ENCODE results near the gene TCEANC2. TPM values are rescaled to one million over a fixed set of nuclear protein-coding genes. Genes with fewer than 3 reads are reported as not detected.

TCEANC2 gene
- total RNA-seq, 1 experiment from 2014 or later: 5.7 TPM

DNA sequence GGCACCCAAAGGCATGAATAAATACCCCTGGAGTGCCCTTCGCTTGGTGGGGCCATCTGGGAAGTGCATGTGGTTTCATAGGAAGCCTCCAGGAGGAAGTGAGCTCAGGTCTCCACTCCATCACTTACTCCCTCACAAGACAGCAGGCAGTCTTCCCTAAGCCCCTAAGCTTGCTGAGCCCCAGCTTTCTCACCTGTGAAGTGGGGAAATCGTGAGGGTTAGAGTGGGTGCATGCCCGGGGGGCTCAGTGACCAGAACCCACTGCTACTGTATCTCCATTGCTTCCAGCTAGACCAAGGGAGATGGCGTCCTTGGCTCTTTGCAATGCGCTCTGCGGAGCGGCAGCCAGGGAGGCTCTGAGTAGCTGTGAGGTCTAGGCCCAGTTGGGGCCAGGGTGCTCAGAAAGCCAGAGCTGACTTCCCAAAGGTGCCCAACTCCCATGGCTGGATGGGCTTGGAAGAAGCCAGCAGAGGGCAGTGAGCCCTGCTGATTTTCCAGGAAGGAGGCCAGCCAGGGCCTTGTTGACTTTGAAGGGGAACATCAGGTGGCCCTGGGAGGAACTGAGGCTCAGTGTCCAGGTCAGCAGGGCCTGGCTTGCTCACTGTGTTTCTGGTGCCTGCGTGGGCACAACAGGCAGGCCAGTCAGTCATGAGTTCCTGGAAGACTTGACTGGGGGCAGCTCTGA, 72.1 kb downstream of the TCEANC2 start:
- in situ Hi-C loops (cut with HindIII; ENCODE audit: low sequenced_read_pairs): no loop called here
- DNase-seq (ENCODE audit: low spot score): peak; percentile 32

DNA sequence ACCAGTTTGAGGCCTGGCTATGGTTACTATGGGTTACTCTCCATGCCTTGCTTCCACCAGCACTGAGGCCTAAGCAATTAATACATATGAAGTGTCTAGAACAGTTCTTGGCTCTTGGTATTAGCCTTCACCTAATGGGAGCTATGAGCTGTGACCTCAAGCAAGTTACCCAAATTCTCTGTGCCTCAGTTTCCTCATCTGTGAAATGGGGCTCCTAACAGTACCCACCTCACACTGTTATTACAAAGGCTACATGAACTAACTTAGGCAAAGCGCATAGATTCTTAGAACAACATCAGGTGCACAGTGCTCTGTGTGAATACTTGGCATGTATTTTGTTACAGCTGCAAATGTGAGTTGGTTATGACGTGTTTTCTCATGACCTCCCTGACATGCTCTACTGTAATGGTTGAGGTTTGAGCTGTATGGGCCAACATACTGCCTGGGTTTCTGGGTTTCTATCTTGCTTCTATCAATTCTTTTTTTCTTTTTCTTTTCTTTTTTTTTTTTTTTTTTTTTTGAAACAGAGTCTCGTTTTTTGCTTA, 72.9 kb downstream of the TCEANC2 start:
- in situ Hi-C loops (cut with HindIII; ENCODE audit: low sequenced_read_pairs): no loop called here
- DNase-seq (ENCODE audit: low spot score): no peak

DNA sequence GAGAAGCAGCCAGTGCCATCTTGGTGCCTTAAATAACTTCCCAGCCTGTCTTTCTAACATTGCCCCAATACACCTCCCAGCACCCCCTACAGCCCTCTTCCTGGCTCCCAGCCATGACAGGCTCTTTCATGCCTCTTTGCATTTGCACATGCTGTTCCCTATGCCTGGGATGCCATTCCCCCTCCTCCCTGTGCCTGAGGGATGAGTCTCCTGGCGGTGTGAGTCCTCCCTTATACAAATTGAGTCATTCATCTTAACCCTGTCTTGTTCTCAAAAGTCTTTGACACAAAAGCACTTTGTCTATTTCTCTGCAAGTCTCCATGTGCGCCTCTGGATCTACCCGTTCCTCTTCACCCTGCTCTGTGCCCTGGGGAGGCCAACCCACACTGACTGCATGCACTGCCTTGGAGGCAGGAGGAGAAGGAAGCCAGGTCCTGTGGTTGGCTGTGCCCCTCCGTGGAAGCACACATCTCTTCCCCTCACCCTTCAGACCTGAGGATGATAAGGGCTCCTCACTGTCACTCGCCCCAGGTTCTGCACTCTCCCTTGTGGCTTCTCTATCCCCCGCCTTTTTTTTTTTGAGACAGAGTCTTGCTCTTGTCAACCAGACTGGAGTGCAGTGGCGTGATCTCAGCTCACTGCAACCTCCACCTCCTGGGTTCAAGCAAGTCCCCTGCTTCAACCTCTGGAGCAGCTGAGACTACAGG, 74.3 kb downstream of the TCEANC2 start:
- in situ Hi-C loops (cut with HindIII; ENCODE audit: low sequenced_read_pairs): no loop called here
- no peak for DNase-seq (ENCODE audit: low spot score)

DNA sequence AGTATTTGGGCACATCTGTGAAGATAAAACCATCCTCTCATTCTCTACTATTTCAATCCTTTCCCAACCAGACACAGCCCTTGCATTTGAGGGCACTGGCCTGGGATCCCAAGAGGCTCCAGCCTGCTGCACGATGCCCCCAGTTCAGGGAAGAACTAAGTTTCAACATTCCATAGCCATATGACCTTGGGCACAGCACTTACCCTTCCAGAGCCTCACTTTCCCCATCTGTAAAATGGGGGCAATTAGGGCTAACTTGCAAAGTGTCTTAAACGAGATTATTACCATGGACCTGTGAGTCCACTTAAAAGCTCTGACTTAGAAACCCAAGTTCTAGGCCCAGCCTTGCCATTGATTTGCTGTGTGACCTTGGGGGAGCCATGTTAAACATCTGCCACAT, 76.5 kb downstream of the TCEANC2 start:
- in situ Hi-C loops (cut with HindIII; ENCODE audit: low sequenced_read_pairs): no loop called here
- no peak for DNase-seq (ENCODE audit: low spot score)

DNA sequence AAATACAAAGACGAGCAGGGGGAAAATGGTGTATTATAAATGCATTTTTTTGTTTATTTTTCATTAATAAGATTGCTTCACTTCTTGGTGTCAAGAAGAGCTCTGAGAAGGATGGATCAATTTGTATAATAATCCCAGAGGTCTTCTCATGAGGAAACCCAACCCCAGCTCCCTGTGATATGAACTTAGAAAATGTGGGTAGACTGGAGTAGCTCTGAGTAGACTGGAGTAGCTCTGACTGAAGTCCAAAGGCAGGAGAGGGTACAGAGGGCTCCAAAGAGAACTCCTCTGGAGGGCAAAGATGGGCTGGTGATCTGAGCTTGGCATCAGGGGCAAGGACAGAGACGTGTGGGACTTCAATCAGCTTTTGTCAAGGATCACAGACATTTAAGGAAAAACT, 78.0 kb downstream of the TCEANC2 start:
- no peak for DNase-seq (ENCODE audit: low spot score)
- in situ Hi-C loops (cut with HindIII; ENCODE audit: low sequenced_read_pairs): no loop called here

DNA sequence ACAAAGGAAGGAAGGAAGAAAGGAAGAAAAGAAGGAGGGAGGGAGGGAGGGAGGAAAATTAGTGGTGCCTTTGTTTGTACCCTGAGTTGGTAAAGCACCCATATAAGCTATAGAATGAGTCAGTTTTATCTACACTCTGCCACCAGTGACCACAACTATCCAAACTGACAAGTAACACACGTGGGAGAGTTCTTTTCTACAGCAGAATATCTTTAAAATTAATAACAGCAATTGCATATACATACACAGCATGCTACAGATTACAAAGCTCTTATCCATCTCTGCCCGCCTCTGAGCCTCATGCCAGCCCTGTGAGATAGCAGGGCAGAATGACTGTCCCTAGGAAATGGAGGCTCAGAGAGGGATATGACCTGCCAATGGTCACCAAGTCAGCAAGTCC, 79.1 kb downstream of the TCEANC2 start:
- in situ Hi-C loops (cut with HindIII; ENCODE audit: low sequenced_read_pairs): no loop called here
- no peak for DNase-seq (ENCODE audit: low spot score)

DNA sequence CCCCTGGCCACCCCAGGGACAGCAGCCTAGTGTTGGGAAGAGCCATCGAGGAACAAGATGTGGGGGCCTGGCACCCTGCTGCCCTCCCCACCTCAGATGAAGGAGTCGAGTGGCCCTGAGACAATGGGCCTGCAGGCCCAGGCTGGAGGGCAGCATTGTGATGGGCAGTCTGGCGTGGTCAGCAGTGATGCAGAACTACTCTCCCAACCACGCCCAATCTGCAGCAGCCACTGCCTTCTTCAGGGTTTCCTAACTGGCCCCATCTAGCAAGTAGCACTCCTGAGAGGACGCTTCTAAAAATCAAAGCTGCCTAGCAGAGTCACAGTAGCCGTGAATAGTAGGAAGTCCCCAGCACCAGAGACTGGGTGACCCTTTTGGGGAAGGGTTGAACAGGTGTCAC, 80.9 kb downstream of the TCEANC2 start:
- in situ Hi-C loops (cut with HindIII; ENCODE audit: low sequenced_read_pairs): no loop called here
- DNase-seq (ENCODE audit: low spot score): no peak

DNA sequence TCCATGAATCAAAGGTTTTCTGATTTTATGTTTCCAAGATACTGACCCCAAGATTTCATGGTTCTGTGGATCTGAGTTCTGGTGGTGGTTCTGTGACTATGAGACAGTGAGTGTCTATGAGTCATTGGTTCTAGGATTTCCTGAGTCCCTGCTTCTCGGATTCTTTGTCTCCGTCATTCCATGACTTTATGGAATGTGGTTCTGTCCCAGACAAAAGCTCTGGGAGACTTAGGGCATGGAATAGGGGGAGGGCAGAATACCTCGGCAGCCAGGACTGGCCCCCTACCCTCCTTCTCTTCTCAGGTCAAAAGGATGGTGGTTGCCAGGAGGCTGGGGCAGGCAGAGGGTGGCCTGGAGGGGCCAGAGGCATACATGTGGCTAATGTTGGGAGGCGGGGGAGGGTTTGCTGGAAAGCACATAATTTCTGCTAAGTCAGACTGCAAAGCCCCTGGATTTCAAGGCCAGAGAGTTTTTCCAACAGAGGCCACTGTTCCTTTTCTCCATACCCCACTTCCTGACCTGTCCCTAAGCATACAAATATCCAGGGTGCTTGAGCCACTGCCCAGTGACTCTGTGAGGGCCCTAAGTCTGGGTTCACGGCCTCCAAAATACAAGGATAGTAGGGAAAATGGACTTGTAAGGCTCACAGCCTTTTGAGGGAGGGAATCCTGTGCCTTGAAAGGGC, 82.2 kb downstream of the TCEANC2 start:
- no peak for DNase-seq (ENCODE audit: low spot score)
- in situ Hi-C loops (cut with HindIII; ENCODE audit: low sequenced_read_pairs): no loop called here

DNA sequence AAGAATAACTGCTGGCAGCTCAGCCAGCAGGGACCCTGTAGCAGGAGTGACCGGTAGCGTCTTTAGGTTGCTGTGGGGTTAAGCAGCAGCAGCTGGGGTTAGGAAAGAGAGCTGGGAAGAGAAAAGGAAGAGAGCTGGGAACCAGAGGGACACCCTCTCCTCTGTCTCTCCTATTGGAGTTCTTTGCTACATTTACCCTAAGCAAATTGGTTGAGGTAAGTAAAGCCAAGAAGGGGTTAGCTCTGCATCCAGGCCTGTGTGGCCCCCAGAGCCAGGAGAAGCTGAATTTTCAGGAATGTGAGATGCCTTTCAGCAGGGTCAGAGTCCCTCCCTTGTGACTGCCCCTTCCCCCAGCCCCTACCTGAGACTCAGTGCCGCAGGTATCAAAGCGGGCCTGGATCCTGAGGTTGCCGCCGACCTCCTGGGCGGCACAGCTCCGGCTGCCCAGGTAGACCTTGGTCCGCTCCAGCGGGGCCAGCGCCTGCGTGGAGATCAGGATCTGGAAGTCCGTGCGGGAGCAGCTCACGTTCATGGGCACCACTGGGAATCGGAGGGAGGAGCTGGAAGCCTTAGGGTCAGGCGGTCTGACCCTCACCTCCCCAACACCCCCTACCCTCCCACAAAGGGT, 83.0 kb downstream of the TCEANC2 start:
- in situ Hi-C loops (cut with HindIII; ENCODE audit: low sequenced_read_pairs): no loop called here
- DNase-seq (ENCODE audit: low spot score): no peak

DNA sequence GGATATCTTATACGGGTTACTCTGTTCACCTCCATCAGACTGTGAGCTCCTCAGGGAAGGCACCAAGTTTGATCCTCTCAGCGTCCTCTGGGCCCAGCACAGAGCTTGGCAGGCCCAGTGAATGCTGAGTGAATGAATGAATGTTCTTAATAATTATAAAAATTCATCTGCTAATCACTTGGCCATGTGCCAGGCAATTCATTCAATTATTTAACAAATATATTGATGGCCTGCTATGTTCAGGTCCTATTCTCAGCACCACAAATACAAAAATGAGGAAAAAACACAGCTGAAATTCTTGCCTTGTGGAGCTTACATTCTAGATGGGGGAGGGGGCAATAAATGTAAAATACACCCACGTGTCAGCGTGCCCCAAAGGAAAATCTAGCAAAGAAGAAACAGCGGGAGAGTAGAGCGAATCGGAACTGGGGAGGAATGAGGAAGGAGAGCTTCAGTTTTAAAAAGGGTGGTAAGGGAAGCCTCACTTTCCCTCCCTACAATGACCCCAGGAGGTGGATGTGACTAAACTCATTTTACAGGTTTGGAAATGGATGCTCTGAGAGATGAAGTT, 83.6 kb downstream of the TCEANC2 start:
- in situ Hi-C loops (cut with HindIII; ENCODE audit: low sequenced_read_pairs): no loop called here
- no peak for DNase-seq (ENCODE audit: low spot score)

DNA sequence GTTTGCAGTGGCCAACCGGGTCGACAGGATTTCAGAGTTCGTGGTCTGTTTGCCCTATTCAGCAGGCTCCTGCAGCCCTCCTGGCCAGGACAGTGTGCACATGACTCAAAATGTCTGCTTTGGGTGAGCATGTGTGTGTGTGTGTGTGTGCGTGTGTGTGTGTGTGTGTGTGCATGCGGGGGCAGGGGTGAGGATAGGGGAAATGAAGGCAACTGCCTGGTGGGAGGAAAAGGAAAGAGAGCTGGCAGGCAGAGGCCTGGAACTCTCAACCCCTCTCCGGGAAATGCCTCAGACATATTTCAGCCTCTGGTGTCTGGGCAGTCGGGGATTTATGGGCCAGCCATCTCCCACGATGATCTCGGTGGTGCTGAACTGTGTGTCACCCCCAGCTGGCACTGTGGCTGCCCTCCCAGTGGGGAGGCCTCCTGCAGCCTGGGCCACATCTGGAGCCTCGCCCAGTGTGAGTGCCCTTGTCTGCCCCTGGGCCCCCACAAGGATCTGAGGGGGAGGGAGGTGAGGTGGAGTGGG, 84.2 kb downstream of the TCEANC2 start:
- no peak for DNase-seq (ENCODE audit: low spot score)
- in situ Hi-C loops (cut with HindIII; ENCODE audit: low sequenced_read_pairs): no loop called here

DNA sequence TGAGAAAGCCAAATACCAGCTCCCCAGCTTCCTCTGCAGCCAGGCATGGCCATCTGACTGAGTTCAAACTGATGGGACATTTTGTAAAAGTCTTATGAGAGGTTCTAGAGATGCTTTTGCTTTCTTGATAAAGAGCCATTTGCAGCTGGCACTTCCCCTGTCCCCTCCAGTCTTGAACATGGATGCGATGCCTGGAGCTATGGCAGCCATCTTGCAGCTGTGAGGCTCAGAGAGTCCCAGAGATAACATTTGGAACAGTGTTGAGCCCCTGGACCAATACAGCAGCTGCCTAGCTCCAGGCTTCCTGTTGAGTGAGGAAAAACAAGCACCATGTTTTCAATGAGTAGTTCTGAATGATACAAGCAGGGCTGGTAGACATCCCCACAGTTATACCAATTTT, 85.6 kb downstream of the TCEANC2 start:
- no peak for DNase-seq (ENCODE audit: low spot score)
- in situ Hi-C loops (cut with HindIII; ENCODE audit: low sequenced_read_pairs): no loop called here

DNA sequence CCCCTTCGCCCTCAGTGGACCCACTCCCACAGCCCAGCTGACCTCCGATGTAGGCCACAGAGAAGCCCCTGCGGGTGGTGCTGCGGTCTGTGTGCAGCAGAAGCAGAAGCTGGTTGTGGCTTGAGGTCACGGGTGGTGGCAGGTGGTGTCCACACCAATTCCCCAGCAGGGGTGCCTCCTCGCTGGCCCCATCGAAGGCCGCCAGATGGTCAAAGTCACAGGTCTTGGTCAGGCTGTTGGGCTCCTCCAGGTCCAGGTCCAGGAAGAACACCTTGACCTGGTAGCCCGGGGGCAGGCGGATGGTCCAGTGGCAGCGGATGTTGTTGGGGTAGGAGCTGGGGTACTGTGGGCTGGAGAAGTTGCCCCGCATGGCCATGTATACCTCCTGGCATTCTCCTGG, 86.3 kb downstream of the TCEANC2 start:
- in situ Hi-C loops (cut with HindIII; ENCODE audit: low sequenced_read_pairs): no loop called here
- DNase-seq (ENCODE audit: low spot score): no peak

DNA sequence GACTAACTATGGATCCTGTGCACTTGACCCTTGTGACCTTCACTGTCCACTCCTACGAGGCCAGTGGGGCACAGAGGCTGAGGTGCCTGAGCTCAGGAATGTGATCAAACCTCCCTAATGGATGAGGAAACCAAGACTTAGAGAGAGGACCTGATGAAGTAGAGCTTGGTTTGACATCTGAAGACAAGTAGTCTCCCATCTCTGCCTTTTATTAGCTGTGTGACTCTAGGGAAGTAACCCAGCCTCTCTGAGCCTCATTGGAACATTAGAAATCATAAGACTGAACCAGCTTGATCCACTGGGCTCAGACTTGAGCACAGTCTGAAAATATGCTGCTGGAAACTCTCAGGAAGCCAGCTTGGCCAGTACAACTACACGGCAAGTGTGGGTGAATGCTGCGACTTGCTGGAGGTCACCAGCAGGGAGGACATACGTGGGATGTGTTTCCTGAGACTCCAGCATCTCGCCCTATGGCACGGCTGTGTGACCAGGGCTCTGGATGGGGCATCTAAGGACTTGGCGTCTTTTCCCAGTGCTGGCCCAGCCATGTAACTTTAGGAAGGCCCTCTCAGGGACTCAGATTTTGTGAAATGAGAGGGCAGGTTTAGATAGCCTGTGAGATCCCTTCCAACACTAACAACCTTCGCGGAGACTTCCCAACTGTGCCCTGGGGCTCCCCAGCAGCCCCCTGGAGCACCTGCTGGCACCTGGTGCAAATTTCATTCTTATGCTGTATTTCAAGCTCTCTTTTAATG, 88.9 kb downstream of the TCEANC2 start:
- in situ Hi-C loops (cut with HindIII; ENCODE audit: low sequenced_read_pairs): no loop called here
- no peak for DNase-seq (ENCODE audit: low spot score)

DNA sequence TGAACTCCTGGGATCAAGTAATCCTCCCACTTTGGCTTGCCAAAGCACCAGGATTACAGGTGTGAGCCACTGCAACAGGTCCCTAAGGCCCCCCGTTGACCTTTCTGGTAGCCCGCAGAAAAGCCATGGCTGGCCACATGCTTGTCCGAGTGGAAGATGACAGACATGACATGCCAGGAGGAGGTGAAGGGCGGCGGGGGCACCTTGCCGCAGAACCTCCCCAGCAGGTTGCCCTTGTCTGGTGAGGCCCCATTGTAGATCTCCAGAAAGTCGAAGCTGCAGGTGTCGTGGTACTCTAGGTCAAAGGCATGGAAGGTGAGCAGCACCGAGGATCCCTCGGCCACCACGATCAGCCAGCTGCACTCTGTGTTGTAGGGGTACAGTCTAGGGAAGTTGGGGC, 91.0 kb downstream of the TCEANC2 start:
- no peak for DNase-seq (ENCODE audit: low spot score)
- in situ Hi-C loops (cut with HindIII; ENCODE audit: low sequenced_read_pairs): no loop called here

DNA sequence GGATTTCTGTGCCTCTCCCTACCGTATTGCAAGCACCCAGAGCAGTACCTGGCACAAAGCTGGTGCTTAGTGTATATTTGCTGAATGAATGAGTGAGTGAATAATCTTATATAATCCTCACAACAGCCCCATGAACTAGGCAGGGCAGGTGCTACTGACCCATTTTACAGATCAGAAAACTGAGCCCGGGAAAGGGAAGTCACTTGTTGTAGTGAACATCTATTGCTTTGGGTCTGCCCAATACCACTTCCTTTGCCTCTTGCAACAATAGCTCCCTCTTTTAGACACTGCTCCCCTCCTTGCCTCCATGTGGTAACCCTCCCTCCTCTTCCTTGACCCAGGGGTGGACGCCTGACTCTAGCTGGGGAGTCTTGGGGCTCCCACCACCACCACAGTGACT, 96.3 kb downstream of the TCEANC2 start:
- in situ Hi-C loops (cut with HindIII; ENCODE audit: low sequenced_read_pairs): no loop called here
- no peak for DNase-seq (ENCODE audit: low spot score)

DNA sequence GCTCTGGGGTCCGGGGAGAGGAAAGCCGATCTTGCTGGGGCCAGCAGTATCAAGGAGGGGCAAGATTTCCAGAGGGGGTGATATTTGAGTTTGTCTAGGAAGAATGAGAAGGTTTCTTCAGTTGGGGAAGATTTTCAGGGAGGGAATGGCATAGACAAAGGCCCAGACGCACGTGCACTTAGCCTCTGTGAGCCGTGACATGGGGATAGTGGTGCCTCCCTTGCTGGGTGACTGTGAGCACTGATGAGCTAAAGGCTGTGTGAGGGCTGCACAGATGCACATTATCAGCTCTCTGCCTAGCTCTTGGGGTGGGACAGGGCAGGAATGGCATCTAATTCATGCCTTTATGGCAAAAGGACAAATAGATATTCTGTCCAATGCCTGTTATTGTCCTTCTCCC, 97.6 kb downstream of the TCEANC2 start:
- DNase-seq (ENCODE audit: low spot score): no peak
- in situ Hi-C loops (cut with HindIII; ENCODE audit: low sequenced_read_pairs): no loop called here

DNA sequence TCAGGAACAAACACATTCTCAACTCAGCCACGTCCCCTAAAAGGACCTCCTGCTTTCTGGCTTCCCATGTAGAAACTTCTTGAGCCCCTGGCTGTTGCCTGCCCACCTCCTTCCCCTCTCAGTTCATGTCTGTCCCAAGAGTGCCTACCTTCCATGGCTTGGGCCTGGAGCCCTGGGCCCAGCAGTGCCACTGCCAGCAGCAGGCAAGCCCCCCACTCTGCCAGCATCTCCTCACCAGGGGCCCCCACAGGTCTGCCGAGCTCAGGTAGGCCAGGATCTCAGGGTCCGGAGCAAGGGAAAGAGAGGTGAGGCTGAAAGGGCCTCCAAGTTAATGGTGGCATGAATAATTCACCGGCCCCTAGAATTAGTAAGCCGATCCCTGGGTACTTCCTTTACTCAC, 99.3 kb downstream of the TCEANC2 start, which contains the start of gene CDCP2:
TSS of gene CDCP2 (minus strand) at position 305 of the 400 bp plus-strand sequence. CDS start at position 227, 78 bp downstream.
- in situ Hi-C loops (cut with HindIII; ENCODE audit: low sequenced_read_pairs): no loop called here
- no peak for DNase-seq (ENCODE audit: low spot score)
